Heart right ventricle (tissue), 16 donors: ENCODE measurements around the gene FAM98A. TPM values are rescaled to one million over a fixed set of nuclear protein-coding genes. Genes with fewer than 3 reads are reported as not detected.

Source experiments
- ATAC-seq, 8 donors: fragments of 200-7000 bp; cut with Tn5 transposase; one replicate each; pipeline ENCODE4 v1.9.1; 2020; ENCODE audit warnings: mild to moderate bottlenecking in 8 of 8, moderate library complexity in 8 of 8, moderate number of reproducible peaks in 1 of 8
- DNase-seq, 2 donors: peaks; one replicate each; pipeline ENCODE4 v3.0.0-alpha.2; 2020
- H3K27ac ChIP-seq, 10 donors: fragments of 200-600 bp; sonication (generic) in 2 of 10; one replicate each; pipeline versions ENCODE4 v1.5.0 to v1.8.0; 2020 to 2022; ENCODE audit warnings: mild to moderate bottlenecking in 3 of 10
- H3K27me3 ChIP-seq, 7 donors: fragments of 200-600 bp; one replicate each; pipeline ENCODE4 v1.8.0; 2021 to 2022; ENCODE audit warnings: mild to moderate bottlenecking in 2 of 7
- H3K36me3 ChIP-seq, 9 donors: fragments of 200-600 bp; sonication (generic) in 1 of 9; one replicate each; pipeline versions ENCODE4 v1.5.0 to v1.8.0; 2020 to 2022; ENCODE audit warnings: mild to moderate bottlenecking in 2 of 9
- H3K4me1 ChIP-seq, 9 donors: fragments of 200-600 bp; sonication (generic) in 1 of 9; one replicate each; pipeline versions ENCODE4 v1.5.0 to v1.8.0; 2020 to 2022; ENCODE audit warnings: mild to moderate bottlenecking in 4 of 9
- H3K4me3 ChIP-seq, 10 donors: fragments of 200-600 bp; sonication (generic) in 2 of 10; one replicate each; pipeline versions ENCODE4 v1.5.0 to v1.8.0; 2020 to 2022; ENCODE audit warnings: mild to moderate bottlenecking in 7 of 10, moderate library complexity in 2 of 10
- H3K9me3 ChIP-seq, 11 donors: fragments of 200-600 bp in 10 of 11; sonication (generic) in 2 of 11; one replicate each; pipeline versions ENCODE4 v1.5.0 to v1.8.0; 2013 to 2022; ENCODE audit warnings: mild to moderate bottlenecking in 2 of 11, control low read depth in 1 of 11, moderate library complexity in 1 of 11
- WGBS, 2 donors: extraction: QIAGEN DNeasy Blood & Tissue Kit; methylation state at CpG; one replicate each; pipeline ENCODE4 v1.1.7; 2013; ENCODE audit warnings: inconsistent platforms in 1 of 2; 5-methylcytosine and 5-hydroxymethylcytosine counted together
- intact Hi-C, 10 donors: fragments of 100-400 bp; cut with DNase I; formaldehyde crosslinking; loops; one replicate each; pipeline versions ENCODE4 v1.11.1 to v1.14.2; 2022
- polyA plus RNA-seq, 2 donors: library from polyadenylated mRNA; stranded (reverse); fragments of 200-250 nt; gene quantifications; one replicate each; pipeline ENCODE4 v1.2.3, GENCODE V29; 2013
- total RNA-seq, 10 donors: library from RNA; stranded (reverse); fragmentation: NEBNext Ultra II Directional in 3 of 10; extraction: Animal tissue kit (Norgen Biotek cat#: 25700) in 3 of 10; gene quantifications; one replicate each; pipeline versions ENCODE4 v1.2.1 to v1.2.4, GENCODE V29; 2021 to 2023
- TF ChIP-seq, protein P1 (sequence below), 9 donors: fragments of 200-600 bp; sonication (generic) in 2 of 9; IDR thresholded peaks; one replicate each; pipeline versions ENCODE4 v1.5.0 to v1.8.0; 2021 to 2022; ENCODE audit warnings: antibody characterized with exemption in 9 of 9, mild to moderate bottlenecking in 5 of 9, moderate library complexity in 1 of 9
- donor health status: Arrhythmogenic right ventricular cardiomyopathy.
- donor health status: ischemic (EF 13 %, LVEDD 7.1; RV severe dilation, severe dysfunction).
- donor health status: healthy with polysubstance abuse.
- donor health status: DM: no; HTN: yes; CAD: no.
- donor health status: DM: no; HTN: no; CAD: no.
- donor health status: ischemic (EF 25% LVEDD 6.9; RV normal size, moderate dysfunction).
- donor health status: ischemic (EF 25% LVEDD 5.7; RV mildly dilated, moderate dysfunction).
- donor health status: healthy.
- donor health status: DM: yes; HTN: yes; CAD: no.
- donor health status: Ischemic cardiomyopathy.
- donor health status: ischemic (EF 35%, LVEDD 5.7; RV mildly dilated, moderate dysfunction).
- donor health status: nonischemic (EF 11% LVEDD 7.7; RV severe dilation, severe dysfunction).
- donor health status: DM: yes; HTN: yes; CAD: no.
- donor health status: PGD.
- donor health status: ischemic (EF 29% LVEDD 5.4; RV normal size, mild dysfunction).
- donor health status: nonischemic (EF 23%, LVEDD 6.1; RV moderate dilation, normal function).

Gene FAM98A
- total and polyA plus RNA-seq, 12 donors = 27.7 to 92.3 (median 68.5) TPM

DNA sequence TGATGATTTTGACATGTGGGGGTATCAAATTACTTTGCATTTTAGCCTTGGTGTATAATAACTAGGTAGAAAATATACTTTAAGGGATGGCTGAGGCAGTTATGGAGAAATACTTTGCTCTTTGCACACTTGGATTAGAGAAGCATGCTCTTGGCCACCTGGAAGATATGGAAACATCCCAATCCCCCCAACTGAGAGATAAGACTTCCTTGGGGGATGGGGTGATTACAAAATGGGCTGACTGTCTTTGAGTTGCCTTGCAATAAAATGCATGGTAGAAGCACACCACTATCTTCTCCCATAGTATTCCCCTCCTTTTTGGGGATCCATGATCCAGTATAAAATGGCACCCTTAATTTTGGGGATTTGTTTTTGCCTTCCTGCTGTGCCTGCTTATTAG lies 15.1 kb upstream of the FAM98A start:
- intact Hi-C loops = no loop called here
- ATAC-seq = no peak
- DNase-seq = no peak
- no peaks in the 10 kb centered on the region for H3K36me3 ChIP-seq
- no peaks in the 10 kb centered on the region for H3K27me3 ChIP-seq
- H3K9me3 ChIP-seq = peaks cover 0 to 30% (median 10%) of the 10 kb centered on the region in 11 donors
- peaks cover 0 to 13% (median 0%) of the 10 kb centered on the region in 9 donors for H3K4me1 ChIP-seq
- no peak overlapping the region for H3K27ac ChIP-seq
- TF ChIP-seq, protein P1, sequence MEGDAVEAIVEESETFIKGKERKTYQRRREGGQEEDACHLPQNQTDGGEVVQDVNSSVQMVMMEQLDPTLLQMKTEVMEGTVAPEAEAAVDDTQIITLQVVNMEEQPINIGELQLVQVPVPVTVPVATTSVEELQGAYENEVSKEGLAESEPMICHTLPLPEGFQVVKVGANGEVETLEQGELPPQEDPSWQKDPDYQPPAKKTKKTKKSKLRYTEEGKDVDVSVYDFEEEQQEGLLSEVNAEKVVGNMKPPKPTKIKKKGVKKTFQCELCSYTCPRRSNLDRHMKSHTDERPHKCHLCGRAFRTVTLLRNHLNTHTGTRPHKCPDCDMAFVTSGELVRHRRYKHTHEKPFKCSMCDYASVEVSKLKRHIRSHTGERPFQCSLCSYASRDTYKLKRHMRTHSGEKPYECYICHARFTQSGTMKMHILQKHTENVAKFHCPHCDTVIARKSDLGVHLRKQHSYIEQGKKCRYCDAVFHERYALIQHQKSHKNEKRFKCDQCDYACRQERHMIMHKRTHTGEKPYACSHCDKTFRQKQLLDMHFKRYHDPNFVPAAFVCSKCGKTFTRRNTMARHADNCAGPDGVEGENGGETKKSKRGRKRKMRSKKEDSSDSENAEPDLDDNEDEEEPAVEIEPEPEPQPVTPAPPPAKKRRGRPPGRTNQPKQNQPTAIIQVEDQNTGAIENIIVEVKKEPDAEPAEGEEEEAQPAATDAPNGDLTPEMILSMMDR (IDR thresholded peaks at IDR 0.05) = no peak
- no peak overlapping the region for H3K4me3 ChIP-seq

DNA sequence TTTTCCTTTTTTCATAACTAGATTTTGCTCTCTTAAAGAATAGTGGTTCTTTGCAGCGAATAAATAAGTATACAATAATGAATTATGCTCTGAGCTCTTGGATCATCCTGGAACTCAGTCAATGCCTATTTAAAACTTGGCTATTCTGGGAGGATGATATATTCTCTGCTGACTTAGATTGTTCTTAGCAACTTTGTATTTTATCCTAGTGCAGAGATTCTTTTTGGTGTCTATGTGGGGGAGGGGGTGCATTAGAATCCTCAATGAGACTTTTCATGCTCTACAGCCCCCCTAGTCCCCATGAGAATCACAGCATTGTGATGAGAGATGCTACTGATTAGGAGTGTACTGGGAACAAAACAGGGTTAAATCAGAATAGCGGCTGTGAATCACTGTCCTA lies 8.8 kb upstream of the FAM98A start:
- TF ChIP-seq, protein P1 (IDR thresholded peaks at IDR 0.05) = no peak
- ATAC-seq (peak; percentile 41 to 84 (median 75)), DNase-seq (no peak)
- H3K27me3 ChIP-seq = no peaks in the 10 kb centered on the region
- H3K27ac ChIP-seq = peak overlapping the region in 6 of 10 donors; percentile 11 to 75 (median 67)
- 25 to 38% methylated on average over 2 of the region's 2 CpGs for WGBS, 2 donors
- H3K9me3 ChIP-seq = no peaks in the 10 kb centered on the region
- no peaks in the 10 kb centered on the region for H3K36me3 ChIP-seq
- H3K4me3 ChIP-seq = no peak overlapping the region
- intact Hi-C loops = no loop called here
- H3K4me1 ChIP-seq = peaks cover 0 to 27% (median 4%) of the 10 kb centered on the region in 9 donors

GRCh38 chr2:33607251-33607721 lies 8.2 kb upstream of the FAM98A start:
- H3K4me1 ChIP-seq = peaks cover 0 to 27% (median 4%) of the 10 kb centered on the region in 9 donors
- DNase-seq (no peak), ATAC-seq (peak in 3 of 8 donors; percentile 15 to 45 (median 24))
- peak overlapping the region in 6 of 10 donors; percentile 11 to 75 (median 67) for H3K27ac ChIP-seq
- H3K36me3 ChIP-seq = no peaks in the 10 kb centered on the region
- WGBS, 2 donors = 67 to 75% methylated on average over 4 of the region's 4 CpGs
- H3K4me3 ChIP-seq = no peak overlapping the region
- TF ChIP-seq, protein P1 (IDR thresholded peaks at IDR 0.05) = no peak
- no peaks in the 10 kb centered on the region for H3K9me3 ChIP-seq
- intact Hi-C loops = no loop called here
- no peaks in the 10 kb centered on the region for H3K27me3 ChIP-seq

DNA sequence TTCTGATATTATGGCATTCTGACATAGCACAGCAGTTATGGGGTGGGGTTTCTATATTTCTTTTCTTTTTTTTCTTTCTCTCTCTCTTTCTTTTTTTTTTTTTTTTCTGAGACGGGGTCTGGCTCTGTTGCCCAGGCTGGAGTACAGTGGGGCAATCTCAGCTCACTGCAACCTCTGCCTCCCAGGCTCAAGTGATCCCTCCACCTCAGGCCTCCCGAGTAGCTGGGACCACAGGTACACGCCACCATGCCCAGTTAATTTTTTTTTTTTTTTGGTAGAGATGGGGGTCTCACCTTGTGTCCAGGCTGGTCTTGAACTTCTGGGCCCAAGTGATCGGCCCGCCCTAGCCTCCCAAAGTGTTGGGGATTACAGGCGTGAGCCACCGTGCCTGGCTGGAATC lies 7.5 kb upstream of the FAM98A start:
- no peaks in the 10 kb centered on the region for H3K36me3 ChIP-seq
- no peaks in the 10 kb centered on the region for H3K27me3 ChIP-seq
- ATAC-seq = no peak
- no peak overlapping the region for H3K27ac ChIP-seq
- H3K4me3 ChIP-seq = no peak overlapping the region
- DNase-seq = no peak
- peaks cover 0 to 27% (median 4%) of the 10 kb centered on the region in 9 donors for H3K4me1 ChIP-seq
- TF ChIP-seq, protein P1 (IDR thresholded peaks at IDR 0.05) = no peak
- 89 to 95% methylated on average over 7 of the region's 7 CpGs for WGBS, 2 donors
- H3K9me3 ChIP-seq = no peaks in the 10 kb centered on the region
- intact Hi-C loops = no loop called here
